ENCODE results near the gene ACAP3. TPM values are rescaled to one million over a fixed set of nuclear protein-coding genes. Genes with fewer than 3 reads are reported as not detected.

Gene ACAP3
- total and polyA plus RNA-seq, 10 of the 15 experiments (the other 5 are each of a cell fraction or from before 2014, with no cell fraction given), result 0.05 to 34.2 (median 7.1) TPM

DNA sequence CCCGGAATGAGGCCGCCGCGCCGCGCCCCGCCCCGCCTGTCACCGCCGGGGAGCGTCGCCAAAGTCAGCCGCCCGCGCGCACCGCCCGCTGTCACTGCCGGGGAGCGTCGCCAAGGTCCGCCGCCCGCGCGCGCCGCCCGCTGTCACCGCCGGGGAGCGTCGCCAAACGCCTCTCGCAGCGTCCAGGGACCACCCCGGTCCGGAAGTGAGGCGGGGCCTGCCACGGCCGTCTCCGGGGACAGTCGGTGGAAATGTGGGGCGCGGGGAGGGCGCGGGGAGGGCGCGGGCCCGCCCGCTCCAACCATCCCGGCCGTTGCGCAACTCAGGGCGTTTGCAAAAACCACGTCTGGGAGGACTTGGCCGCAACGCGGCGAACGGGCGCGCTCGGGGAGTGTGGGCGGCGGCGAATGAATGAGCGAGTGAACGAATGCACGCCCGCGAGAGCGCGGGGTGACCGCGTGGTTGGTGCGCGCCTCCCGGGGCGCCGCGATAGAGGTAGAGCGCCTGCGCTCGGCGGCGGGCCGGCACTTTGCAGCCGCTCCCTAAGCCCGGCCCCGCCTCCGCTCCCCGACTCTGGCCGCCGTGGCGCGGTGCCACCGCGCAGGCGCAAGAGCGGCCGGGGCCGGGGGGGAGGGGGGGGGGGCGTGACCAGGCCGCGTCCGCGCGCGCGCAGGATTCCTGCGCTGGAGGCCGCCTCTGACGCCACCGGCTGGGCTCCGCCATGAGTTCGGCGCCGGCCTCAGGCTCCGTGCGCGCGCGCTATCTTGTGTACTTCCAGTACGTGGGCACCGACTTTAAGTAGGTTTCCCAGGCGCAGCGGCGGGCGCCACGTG, at the start of gene ACAP3, which contains the start of gene PUSL1 (continued):
- TF ChIP-seq MYC (IDR thresholded peaks at IDR 0.05; ENCODE audit: insufficient read depth, insufficient read length, insufficient replicate concordance, low read length, severe bottlenecking) (peak; percentile 19), NRF1 (conservative IDR thresholded peaks at IDR 0.05; ENCODE audit: low read depth, low read length) (peak; percentile 49), CHD1 (IDR thresholded peaks at IDR 0.05; ENCODE audit: low read depth, low read length) (no peak), MXI1 (IDR thresholded peaks at IDR 0.05; ENCODE audit: low read depth, low read length) (peak; percentile 70), ZNF207 (IDR thresholded peaks at IDR 0.05; ENCODE audit: borderline replicate concordance) (peak; percentile 95), POLR2A (IDR thresholded peaks at IDR 0.05; ENCODE audit: low read depth, low read length) (peak; percentile 76), NR2C2 (IDR thresholded peaks at IDR 0.05; ENCODE audit: borderline replicate concordance, control insufficient read depth, insufficient read length, low read depth) (no peak), TCF3 (IDR thresholded peaks at IDR 0.05; ENCODE audit: borderline replicate concordance, insufficient read depth, low read depth, low read length) (no peak), SP1 (IDR thresholded peaks at IDR 0.05; ENCODE audit: low read depth, low read length) (peak; percentile 38), KDM1A (IDR thresholded peaks at IDR 0.05; ENCODE audit: borderline replicate concordance) (no peak), NFIC (IDR thresholded peaks at IDR 0.05; ENCODE audit: low read depth, low read length) (no peak), RELA (IDR thresholded peaks at IDR 0.05; ENCODE audit: borderline replicate concordance, partially characterized antibody) (no peak), RCOR1 (conservative IDR thresholded peaks at IDR 0.05; ENCODE audit: low read depth, low read length) (no peak), RFX5 (IDR thresholded peaks at IDR 0.05; ENCODE audit: low read depth, low read length) (no peak), MTA2 (IDR thresholded peaks at IDR 0.05; ENCODE audit: low read depth) (no peak), TCF7 (IDR thresholded peaks at IDR 0.05; ENCODE audit: borderline replicate concordance) (no peak), SUPT20H (IDR thresholded peaks at IDR 0.05; ENCODE audit: borderline replicate concordance, control insufficient read depth, low read depth, low read length) (peak; percentile 37; the same call in 1 of the 2 replicates), ZBTB11 (CRISPR knock-in tag; IDR thresholded peaks at IDR 0.05) (no peak), CBFB (IDR thresholded peaks at IDR 0.05; ENCODE audit: low read depth) (no peak)
- TF ChIP-seq, protein P1, sequence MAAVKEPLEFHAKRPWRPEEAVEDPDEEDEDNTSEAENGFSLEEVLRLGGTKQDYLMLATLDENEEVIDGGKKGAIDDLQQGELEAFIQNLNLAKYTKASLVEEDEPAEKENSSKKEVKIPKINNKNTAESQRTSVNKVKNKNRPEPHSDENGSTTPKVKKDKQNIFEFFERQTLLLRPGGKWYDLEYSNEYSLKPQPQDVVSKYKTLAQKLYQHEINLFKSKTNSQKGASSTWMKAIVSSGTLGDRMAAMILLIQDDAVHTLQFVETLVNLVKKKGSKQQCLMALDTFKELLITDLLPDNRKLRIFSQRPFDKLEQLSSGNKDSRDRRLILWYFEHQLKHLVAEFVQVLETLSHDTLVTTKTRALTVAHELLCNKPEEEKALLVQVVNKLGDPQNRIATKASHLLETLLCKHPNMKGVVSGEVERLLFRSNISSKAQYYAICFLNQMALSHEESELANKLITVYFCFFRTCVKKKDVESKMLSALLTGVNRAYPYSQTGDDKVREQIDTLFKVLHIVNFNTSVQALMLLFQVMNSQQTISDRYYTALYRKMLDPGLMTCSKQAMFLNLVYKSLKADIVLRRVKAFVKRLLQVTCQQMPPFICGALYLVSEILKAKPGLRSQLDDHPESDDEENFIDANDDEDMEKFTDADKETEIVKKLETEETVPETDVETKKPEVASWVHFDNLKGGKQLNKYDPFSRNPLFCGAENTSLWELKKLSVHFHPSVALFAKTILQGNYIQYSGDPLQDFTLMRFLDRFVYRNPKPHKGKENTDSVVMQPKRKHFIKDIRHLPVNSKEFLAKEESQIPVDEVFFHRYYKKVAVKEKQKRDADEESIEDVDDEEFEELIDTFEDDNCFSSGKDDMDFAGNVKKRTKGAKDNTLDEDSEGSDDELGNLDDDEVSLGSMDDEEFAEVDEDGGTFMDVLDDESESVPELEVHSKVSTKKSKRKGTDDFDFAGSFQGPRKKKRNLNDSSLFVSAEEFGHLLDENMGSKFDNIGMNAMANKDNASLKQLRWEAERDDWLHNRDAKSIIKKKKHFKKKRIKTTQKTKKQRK (IDR thresholded peaks at IDR 0.05; ENCODE audit: low read depth, low read length), result no peak
- TF ChIP-seq, protein P2, sequence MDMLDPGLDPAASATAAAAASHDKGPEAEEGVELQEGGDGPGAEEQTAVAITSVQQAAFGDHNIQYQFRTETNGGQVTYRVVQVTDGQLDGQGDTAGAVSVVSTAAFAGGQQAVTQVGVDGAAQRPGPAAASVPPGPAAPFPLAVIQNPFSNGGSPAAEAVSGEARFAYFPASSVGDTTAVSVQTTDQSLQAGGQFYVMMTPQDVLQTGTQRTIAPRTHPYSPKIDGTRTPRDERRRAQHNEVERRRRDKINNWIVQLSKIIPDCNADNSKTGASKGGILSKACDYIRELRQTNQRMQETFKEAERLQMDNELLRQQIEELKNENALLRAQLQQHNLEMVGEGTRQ (IDR thresholded peaks at IDR 0.05; ENCODE audit: borderline replicate concordance, low read depth, low read length), result no peak
